Measurements from ENCODE around the gene GDA.
A peak's percentile ranks its signal among the peaks of the same experiment; 100 is the strongest.
"Not testable (repeated sequence)": the region's sequence is repeated elsewhere in the genome, so short reads cannot be mapped to it uniquely, and the experiment has no call there.

Gene GDA

DNA sequence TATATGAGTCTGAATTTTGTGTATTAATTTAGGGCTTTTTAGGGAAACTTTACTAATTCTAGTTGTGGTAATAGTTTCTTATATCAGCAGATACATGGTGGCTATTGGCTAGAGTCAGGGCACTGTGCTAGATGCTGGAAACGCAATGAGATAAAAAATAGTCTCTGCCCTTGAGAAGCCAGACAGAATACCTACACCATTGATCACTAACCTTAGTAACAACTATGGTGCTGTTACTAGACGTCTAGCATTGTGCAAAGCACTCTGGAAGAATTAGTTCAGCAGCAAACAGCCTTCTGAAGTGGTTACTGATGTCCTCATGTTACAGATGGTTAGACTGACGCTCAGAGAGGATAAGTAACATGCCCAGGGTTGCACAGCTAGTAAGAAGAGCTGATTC lies 61.8 kb downstream of the GDA start:
- DNase-seq = no peak

DNA sequence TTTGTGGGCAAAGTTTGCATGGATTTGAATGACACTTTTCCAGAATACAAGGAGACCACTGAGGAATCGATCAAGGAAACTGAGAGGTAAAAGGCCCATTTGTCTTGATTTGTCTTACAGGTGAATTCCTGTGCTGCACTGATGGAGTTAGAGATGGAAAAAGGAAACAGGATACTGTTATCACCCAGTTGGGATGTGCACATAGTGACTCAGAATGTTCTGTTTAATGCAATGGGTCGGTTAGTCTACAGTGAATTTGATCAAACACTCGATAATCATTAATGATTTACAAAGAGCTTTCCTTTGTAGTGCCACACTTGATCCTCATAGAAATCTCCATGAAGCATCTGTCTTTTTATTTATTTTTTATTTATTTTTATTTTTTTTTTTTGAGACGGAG lies 64.7 kb downstream of the GDA start:
- no peak for DNase-seq

DNA sequence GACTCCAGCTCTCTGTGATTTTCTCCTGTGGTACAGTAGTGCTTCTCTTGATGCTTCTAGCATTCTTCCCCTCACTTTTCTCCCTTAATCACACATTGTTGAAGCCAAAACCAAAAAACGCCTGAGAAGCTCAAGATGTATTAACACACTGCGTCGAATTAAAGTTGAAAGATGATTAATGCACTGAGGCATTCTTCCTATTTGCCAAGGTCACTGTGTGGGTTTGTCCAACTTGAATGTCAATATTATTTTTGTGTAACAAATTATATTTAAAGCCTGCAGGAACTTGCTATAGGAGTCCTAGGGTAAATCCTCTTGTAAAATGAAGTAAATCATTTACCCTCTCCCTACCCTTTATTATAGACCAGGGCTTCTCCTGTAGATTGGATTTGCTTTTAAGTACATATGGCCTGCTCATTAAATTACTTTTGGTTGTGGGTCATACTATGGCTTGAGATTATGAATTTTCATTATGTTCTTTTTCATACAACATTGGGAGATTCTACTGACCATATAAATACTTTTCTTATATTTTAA lies 68.1 kb downstream of the GDA start:
- no peak for DNase-seq

DNA sequence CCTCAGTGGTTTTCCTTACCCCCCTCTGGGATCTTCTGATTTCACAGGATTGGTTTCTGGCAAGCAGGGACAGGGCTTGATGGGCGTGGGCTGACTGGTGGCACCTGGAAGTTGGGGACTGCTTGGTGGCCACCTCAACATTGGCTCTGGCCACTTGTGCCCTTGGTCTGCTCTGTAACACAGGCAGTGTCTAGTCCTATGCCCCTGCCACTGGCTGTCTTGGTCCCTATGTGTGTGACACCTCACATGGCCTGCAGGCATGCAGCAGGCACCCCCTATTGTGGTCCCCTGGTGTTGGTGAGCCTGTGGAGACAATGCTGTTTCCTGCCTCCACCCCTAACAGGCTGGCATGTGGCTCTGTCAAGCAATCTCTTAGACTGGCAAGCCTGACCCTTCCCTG lies 71.3 kb downstream of the GDA start:
- DNase-seq = no peak

DNA sequence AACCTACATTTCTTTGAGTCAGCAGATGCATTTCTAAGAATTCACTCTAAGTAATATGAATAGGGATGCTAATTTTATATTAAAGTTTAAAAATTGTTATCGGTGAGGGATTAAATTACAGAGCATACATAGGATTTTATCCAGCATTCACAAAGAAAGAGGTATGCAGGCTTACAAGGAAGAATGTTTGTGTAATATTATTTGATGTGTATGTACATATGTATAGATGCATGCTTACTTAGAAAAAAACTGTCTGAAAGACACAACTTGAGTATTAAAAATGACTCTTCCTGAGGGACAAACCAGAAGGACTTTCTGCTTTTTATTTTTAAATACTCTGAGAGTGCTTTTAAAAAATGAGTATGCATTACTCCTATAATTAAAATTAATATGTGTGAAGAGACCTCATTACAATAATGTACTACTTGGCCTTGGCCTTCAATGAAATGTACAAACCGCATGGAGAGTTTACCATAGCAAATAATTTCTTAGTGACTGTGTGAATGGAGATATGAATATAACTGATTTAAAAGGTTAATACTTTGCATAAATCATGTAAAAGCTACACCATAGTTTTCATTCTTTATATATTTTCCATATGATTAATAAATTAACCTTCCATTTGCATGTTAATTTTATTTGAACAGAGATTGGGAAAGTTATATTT lies 77.0 kb downstream of the GDA start:
- no peak for DNase-seq

DNA sequence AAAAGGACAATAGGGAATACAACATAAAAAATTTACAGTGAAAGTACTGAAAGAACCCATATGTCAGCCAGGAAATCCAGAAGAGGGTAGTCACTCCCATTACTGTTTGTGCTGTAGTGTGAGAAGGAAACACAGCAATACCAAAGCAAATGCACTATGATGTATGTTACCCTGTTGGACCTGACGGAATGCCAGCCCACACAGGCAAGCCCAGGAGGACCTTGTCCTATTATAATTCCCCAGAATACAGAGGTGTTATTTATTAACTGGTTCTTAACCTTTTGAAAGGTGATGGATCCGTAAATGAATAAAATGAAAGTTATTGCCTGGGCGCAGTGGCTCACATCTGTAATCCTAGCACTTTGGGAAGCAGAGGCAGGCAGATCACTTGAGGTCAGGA lies 79.0 kb downstream of the GDA start:
- no peak for DNase-seq

DNA sequence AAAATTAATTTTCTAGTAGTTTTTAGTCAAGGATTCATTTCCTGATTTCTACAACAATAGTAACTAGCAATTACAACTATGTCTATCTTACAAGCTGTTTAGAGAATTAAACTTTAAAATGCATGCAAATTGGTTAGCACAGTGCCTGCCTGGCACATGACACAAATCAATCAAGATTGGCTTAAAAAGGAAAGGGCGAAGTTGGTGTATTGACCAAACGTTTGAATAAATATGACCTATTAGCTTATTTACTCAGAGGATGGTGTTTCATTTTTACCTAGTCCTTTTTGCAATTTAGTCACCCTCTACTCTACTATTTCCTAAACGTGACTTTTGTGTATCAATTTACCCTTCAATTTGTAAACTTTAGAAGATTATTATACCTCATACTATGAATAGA lies 83.5 kb downstream of the GDA start:
- no peak for DNase-seq

DNA sequence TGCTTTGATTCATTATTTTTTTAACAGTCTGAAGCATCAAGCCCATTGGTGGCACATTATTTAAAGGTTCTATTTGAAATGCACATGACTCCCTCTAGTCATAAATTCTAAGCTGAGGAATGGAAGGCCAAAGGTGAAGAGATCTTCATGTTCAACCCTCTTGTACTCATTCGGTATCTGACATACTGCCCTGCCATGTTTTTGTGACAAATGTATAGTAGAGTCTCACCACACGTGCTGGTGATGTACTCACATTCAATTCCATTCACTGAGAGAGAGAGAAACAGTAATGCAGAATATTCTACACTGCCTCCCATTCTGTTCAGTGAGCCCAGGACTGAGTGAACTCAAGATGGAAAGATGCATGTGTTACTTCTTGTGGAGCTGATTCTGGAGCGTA lies 98.3 kb downstream of the GDA start:
- DNase-seq = no peak

DNA sequence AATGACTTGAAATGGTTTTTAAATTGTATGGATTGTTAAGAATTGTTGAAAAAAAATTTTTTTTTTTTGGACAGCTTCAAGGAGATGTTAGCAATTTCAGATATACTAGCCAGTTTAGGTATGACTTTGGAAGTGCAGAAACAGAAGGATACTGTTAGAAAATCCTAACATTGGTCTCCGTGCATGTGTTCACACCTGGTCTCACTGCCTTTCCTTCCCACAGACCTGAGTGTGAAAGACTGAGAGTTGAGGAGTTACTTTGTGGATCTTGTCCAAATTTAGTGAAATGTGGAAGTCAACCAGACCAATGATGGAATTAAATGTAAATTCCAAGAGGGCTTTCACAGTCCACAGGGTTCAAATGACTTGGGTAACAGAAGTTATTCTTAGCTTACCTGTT lies 102.3 kb downstream of the GDA start:
- DNase-seq = no peak

DNA sequence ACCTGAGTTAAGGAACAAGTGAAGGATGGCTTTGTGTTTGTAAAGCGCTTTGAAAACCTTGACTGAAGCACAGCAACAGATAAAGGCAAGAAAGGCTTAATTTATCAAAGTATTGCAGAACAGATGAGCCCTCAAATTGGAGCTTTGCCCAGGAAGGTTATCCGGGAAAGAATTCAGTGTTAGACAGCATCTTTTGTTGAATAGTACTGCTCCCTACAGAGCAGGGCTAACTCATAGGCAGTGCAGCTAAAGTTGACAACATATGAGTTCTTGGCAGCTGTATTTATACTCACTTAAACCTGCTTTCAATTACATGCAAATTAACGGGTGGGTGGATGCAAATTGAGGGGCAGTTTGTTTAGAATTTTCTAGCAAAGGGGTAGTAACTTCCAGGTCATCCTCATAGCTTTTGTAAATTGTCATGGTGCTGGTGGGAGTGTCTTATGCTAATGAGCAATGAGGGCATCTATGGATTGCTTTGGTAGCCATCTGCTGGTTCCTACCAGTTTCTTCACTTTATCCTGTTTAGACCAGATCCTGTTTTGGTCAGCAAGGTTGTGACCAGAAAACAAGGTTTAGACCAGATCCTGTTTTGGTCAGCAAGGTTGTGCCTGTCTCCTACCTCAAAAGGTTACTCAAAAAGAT lies 105.8 kb downstream of the GDA start:
- DNase-seq = no peak

DNA sequence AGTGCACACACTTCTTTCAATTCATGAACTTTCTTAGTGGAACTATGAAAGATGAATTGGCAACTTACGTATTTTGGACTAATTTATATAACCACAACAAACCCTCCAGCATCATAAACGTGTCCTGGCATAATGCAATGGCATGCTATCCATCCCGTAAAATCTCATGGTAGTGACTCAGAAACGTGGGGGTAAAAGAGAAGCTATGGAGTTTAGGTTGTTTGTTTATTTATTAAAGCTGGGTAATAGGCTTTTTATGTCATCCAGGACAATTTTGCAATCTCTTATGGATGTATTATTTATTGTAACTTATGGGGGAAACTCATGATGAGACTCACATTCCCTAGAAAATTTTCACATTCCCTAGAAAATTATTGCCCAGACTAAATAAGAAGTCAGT lies 106.3 kb downstream of the GDA start:
- DNase-seq = no peak

DNA sequence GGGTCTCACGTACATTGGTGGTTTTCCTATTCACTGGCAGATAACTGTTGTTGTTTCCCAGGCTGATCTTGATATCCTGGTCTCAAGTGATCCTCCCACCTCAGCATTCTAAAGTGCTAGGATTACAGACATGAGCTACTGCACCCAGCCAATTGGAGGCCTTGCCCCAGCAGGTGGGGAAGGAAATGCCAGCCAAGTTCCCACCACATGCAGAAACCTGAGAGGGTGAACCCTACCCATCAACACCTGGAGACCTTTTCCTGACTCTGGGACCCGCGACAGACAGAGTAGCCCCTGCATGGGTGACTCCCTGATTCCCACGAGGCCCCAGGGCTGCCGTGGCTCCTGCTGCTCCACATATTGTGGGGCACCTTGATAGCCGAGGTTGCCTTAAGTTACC lies 107.7 kb downstream of the GDA start:
- no peak for DNase-seq

DNA sequence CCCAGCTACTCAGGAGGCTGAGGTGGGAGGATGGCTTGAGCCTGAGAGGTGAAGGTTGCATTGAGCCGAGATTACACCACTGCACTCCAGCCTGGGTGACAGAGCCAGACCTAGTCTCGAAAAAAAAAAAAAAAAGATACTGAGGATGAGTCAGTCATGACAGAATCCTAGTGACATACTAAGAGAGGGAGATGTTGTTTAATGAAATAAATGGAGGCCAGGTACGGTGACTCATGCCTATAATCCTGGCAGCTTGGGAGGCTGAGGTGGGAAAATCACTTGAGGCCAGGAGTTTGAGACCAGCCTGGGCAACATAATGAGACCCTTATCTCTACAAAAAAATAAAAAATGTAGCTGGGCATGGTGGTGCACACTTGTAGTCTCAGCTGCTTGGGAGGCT lies 108.6 kb downstream of the GDA start:
- DNase-seq = no peak

DNA sequence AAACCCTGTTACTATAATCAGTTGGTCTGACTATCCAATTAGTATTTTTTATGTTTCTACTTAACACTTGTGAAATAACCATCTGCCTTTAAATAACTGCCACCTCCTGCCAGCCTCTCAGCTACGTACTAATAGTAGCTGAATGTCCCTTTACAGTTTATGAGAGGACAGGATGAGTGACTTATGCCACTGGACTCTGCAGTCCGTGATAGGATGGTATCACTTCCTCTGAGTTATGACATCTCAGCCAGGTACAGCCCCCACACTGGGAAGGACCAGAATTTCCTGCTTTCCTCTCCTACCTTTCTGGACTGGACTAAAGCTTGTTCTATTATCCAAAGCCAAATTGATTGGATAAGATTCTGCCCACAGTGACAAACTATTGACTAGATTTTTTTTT lies 112.8 kb downstream of the GDA start:
- no peak for DNase-seq

DNA sequence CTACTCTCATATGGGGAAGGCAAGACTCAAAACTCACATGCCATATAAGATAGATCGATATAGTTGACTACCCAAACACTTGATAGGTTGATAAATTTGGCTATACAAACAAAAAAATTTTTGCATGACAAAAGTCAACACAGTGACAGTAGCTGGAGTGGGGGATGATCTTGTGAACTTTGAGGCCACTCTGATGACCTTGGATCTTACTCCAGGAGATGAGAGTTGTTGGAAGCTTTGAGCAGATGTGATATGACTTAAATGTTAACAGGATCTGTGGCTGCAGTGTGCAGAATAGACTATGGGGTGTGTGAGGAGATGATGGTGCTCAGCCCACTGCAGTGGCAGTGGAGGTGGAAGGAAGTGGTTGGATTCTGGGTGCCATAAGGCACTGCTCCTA lies 114.3 kb downstream of the GDA start:
- DNase-seq = no peak

DNA sequence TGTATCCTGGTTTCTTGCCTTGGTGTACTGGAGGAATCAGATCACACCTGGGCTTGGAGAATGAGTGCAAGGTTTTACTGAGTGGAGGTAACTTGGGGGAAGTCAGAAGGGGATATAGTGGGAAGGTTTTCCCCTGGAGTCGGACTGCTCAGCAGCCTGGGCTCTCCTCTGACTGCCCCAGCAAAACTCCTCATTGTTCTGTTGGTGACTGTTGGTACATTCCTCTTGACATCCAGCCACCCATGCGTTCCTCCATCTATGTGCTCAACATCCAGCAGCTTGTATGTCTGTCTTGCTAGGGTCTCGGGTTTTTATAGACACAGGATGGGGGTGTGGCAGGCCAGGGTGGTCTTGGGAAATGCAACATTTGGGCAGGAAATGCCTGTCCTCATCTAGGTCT lies 119.7 kb downstream of the GDA start:
- no peak for DNase-seq

DNA sequence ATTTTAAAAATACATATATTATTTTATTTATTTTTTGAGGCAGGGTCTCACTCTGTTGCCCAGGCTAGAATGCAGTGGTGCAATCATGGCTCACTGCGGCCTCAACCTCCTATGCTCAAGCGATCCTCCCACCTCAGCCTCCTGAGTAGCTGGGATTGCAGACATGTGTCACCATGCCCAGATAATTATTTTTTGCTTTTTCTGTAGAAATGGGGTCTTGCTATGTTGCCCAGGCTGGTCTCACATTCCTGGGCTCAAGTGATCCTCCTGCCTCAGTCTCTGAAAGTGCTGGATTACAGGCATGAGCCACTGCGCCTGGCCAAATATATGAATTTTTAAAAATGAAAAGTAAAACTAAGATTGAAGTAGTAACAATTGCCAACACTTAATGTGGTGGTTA lies 121.1 kb downstream of the GDA start:
- not testable (repeated sequence) for DNase-seq

DNA sequence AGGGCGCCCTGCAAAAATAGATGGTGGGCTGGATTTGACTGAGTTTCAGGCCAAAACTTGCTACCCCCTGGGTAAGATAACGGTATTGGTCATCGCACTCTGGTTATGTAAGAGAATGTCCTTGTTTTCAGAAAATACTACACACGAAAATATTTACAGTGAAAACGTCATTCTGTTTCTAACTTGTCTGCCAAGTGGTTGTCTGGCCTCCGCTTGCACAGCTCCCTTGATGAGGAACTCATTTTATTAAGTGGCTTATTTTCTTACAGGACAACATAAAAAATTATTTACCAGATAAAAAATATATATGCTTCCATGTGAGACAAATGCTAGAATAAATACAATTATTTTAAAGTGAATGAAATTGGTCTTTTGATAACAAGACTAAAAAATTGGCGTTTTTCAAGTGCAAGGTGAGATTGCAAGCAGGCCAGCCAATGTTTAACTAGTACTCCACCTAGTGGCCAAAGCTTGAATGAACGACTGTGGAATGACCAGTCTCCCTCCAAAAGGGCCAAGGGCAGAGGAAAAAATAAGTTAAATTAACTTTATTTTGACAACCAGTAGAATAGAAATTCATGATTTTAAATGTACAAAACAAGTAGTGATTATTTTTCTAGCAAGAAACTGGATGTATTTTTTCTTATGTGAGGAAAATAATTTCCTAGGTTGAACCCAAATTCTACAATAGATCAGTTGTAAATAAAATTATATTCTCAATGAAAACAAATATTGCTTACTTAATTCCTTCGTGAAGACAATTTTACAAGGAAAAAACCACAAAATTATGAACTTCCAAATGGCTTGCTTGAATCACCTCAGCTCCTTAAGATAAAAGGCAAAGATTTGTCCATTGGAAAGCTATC lies 122.6 kb downstream of the GDA start:
- no peak for DNase-seq

DNA sequence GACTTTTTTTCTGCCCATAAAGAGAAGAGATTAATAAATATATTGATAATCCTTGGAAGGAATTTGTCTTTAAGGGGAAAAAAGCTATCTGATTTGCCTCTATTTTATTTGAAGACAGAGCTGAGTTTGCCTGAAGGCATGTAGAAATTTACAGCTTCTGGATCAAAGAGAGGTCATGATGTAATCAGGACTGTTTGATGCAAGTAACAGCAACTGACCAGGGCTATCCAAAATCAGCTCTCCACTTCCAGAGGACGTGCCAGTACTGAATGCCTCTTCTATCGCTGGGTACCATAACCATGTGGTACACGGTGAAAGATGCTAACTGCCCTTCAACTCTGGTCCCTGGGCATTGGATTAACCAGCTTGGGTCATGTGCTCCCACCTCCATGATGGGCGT lies 125.2 kb downstream of the GDA start:
- no peak for DNase-seq

DNA sequence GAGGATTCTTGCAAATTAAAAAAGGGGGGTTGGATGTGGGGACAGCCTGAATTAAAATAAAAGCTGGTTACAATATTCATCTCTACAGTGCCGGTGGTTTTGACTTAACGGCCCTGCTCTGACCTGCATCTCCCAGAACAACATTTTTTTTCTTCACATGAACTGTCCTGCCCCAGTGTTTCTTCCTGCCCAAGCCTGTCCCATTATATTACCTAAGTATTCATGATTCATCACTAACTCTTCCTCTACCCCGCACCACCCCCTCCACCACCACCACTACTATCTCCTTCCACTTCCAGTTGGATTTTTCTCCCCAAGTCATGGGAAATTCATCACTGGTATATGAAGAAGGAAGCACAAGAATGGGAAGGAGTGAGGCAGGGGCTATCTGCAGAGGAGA lies 125.7 kb downstream of the GDA start:
- DNase-seq = no peak

DNA sequence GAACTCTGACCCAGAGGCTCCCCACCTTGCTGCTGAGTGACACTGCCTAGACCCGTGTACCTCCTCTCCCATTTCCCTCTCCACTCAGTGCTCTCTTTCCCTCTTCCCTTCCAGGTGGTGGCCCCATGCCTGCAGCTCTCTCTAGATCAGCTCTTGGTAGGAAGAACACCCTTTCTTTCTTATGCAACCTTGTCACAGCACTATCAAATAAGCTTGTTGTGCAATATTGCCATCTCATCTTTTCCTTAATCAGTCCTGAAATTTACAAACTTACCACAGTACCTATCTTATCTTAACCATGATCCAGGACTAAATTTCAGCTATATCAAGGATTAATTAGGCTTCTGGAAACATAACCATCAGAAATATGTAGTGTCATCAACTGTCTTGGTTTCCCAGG lies 127.2 kb downstream of the GDA start:
- DNase-seq = no peak

DNA sequence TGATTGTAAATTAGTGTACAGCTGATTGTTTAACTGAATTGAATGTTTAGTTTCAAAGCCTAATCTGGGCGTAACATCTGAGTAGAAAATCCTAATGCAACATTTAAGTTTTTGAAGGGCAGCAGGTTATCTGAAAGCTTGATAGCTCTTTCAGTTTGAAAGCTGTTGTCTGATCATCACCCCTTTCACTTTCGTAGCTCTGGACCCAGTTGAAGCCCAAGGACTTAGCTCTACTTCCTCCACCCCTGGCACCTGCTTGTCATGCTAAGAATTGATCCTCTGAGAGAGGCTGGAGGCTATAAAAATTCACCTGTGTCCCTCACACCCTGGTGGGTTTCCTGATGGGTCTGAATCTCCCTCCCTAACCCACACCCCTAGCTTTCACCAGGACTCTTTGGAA lies 129.7 kb downstream of the GDA start:
- no peak for DNase-seq

DNA sequence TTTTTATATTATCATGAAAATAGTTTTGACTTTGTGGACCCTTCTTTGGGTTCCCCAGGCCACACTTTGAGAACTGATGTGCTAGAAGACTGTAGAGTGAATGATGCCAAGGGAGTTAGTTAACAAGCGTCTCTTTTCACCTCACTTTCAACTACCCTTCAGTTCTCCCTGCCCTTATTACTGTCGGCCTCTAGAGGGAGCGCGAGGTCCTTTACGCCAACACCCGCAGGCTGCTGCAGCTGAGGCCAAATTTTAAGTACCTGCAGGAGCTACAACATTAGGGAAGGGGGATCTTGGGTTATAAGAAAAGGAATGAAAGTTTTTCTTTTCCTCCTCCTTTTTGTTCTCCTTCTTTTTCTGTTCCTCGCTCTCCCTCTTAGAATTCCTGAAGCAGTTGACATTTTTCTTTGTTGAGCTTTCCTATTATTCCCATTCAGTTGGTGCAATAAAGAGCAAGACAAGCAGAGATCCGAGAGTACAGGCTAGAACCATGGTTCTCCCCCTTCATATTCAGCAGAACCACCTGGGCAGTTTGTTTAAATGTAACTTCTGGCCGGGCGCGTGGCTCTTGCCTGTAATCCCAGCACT lies 131.8 kb downstream of the GDA start:
- DNase-seq = peak; percentile 81

DNA sequence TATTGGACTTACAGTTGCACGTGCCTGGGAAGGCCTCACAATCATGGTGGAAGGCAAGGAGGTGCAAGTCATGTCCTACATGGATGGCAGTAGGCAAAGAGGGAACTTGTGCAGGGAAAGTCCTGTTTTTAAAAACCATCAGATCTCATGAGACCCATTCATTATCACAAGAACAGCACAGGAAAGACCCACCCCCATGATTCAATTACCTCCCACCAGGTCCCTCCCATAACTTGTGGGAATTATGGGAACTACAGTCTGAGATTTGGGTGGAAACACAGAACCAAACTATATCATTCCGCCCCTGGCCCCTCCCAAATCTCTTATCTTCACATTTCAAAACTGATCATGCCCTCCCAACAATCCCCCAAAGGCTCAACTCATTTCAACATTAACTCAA lies 140.2 kb downstream of the GDA start:
- DNase-seq = no peak
